Sigmoid colon (tissue), 7 donors: ENCODE measurements around the gene SLITRK2. TPM values are rescaled to one million over a fixed set of nuclear protein-coding genes. Genes with fewer than 3 reads are reported as not detected.

Experiments
- DNase-seq: peaks from one replicate; pipeline ENCODE4 v3.0.0-alpha.2; 2019
- H3K27ac ChIP-seq, 4 donors: fragments of 200-600 bp; sonication (generic); one replicate each; pipeline ENCODE4 v1.5.1; 2016 to 2019; ENCODE audit warnings: mild to moderate bottlenecking in 1 of 4
- H3K27me3 ChIP-seq, 3 donors: fragments of 200-600 bp; sonication (generic); one replicate each; pipeline ENCODE4 v1.5.1; 2019; ENCODE audit warnings: mild to moderate bottlenecking in 1 of 3
- H3K36me3 ChIP-seq, 4 donors: fragments of 200-600 bp; sonication (generic); one replicate each; pipeline ENCODE4 v1.5.1; 2016 to 2019
- H3K4me1 ChIP-seq, 4 donors: fragments of 200-600 bp; sonication (generic); one replicate each; pipeline ENCODE4 v1.5.1; 2017 to 2019
- H3K4me3 ChIP-seq, 4 donors: fragments of 200-600 bp; sonication (generic); one replicate each; pipeline ENCODE4 v1.5.1; 2017 to 2019; ENCODE audit warnings: mild to moderate bottlenecking in 2 of 4, moderate library complexity in 1 of 4
- H3K9me3 ChIP-seq, 4 donors: fragments of 200-600 bp in 3 of 4; sonication (generic) in 3 of 4; one replicate each; pipeline versions ENCODE4 v1.5.1 to v1.6.1; 2013 to 2019
- CTCF ChIP-seq, 4 experiments: fragments of 450-650 bp in 3 of 4; fragments of 200-600 bp in 1 of 4; IDR thresholded peaks; one replicate each; pipeline ENCODE4 v1.5.1; 2016 to 2019; ENCODE audit warnings: antibody characterized with exemption in 4 of 4, mild to moderate bottlenecking in 3 of 4, moderate library complexity in 2 of 4
- EP300 ChIP-seq, 4 donors: sonication (generic); formaldehyde crosslinking; IDR thresholded peaks; one replicate each; pipeline ENCODE4 v1.6.1; 2017; ENCODE audit warnings: antibody characterized with exemption in 4 of 4
- POLR2A ChIP-seq, 2 donors: fragments of 450-650 bp; IDR thresholded peaks; one replicate each; pipeline ENCODE4 v1.6.1; 2016; ENCODE audit warnings: antibody characterized with exemption in 2 of 2, mild to moderate bottlenecking in 2 of 2, moderate library complexity in 2 of 2
- POLR2AphosphoS5 ChIP-seq, 4 donors: sonication (generic); formaldehyde crosslinking; IDR thresholded peaks; one replicate each; pipeline ENCODE4 v1.6.1; 2017; ENCODE audit warnings: antibody characterized with exemption in 4 of 4
- WGBS, 2 donors: extraction: QIAGEN DNeasy Blood & Tissue Kit; methylation state at CpG; one replicate each; pipeline ENCODE4 v1.1.7; 2013; 5-methylcytosine and 5-hydroxymethylcytosine counted together
- intact Hi-C: fragments of 100-400 bp; cut with DNase I; formaldehyde crosslinking; loops from one replicate; pipeline ENCODE4 v1.15.1; 2023
- polyA plus RNA-seq, 3 donors: library from polyadenylated mRNA; stranded (reverse); fragments of 200-250 nt; gene quantifications; one replicate each; pipeline ENCODE4 v1.2.3, GENCODE V29; 2013
- total RNA-seq, 4 donors: library from RNA; depleted of rRNA; stranded (reverse); fragments of >200 nt; gene quantifications; one replicate each; pipeline ENCODE4 v1.1.0, GENCODE V29; 2016
- donor health status: healthy with polysubstance abuse.
- donor health status: Bipolar disorder and iron deficiency.
- donor health status: healthy.

Gene SLITRK2
- total and polyA plus RNA-seq, 7 donors, result under 0.01 to 0.36 (median 0.10) TPM; not detected in 1

GRCh38 chrX:145826466-145826865 lies 8.8 kb downstream of the SLITRK2 start:
- Histone ChIP-seq H3K4me3 (no peak overlapping the region), H3K4me1 (no peaks in the 10 kb centered on the region), H3K27me3 (peaks cover 0 to 9% (median 0%) of the 10 kb centered on the region in 3 donors), H3K36me3 (no peaks in the 10 kb centered on the region), H3K9me3 (no peaks in the 10 kb centered on the region), H3K27ac (no peak overlapping the region)
- no peak for DNase-seq
- intact Hi-C loops, result no loop called here
- 67 to 80% methylated on average over 4 of the region's 4 CpGs for WGBS, 2 donors
- TF ChIP-seq POLR2A (IDR thresholded peaks at IDR 0.05), result no peak
- no peak for TF ChIP-seq EP300 (IDR thresholded peaks at IDR 0.05)
- no peak for TF ChIP-seq CTCF (IDR thresholded peaks at IDR 0.05)
- TF ChIP-seq POLR2AphosphoS5 (IDR thresholded peaks at IDR 0.05), result no peak

GRCh38 chrX:145832796-145833195 lies 15.2 kb downstream of the SLITRK2 start:
- Histone ChIP-seq H3K27me3 (no peaks in the 10 kb centered on the region), H3K9me3 (no peaks in the 10 kb centered on the region), H3K4me3 (no peak overlapping the region), H3K4me1 (no peaks in the 10 kb centered on the region), H3K27ac (no peak overlapping the region), H3K36me3 (no peaks in the 10 kb centered on the region)
- 74 to 78% methylated on average over 5 of the region's 5 CpGs for WGBS, 2 donors
- intact Hi-C loops, result no loop called here
- no peak for DNase-seq
- TF ChIP-seq EP300 (IDR thresholded peaks at IDR 0.05) (no peak), POLR2AphosphoS5 (IDR thresholded peaks at IDR 0.05) (no peak), CTCF (IDR thresholded peaks at IDR 0.05) (no peak), POLR2A (IDR thresholded peaks at IDR 0.05) (no peak)

GRCh38 chrX:145840531-145840930 lies 22.9 kb downstream of the SLITRK2 start:
- intact Hi-C loops, result no loop called here
- Histone ChIP-seq H3K4me1 (no peaks in the 10 kb centered on the region), H3K36me3 (no peaks in the 10 kb centered on the region), H3K27ac (no peak overlapping the region), H3K4me3 (no peak overlapping the region), H3K27me3 (no peaks in the 10 kb centered on the region), H3K9me3 (no peaks in the 10 kb centered on the region)
- TF ChIP-seq EP300 (IDR thresholded peaks at IDR 0.05) (no peak), POLR2A (IDR thresholded peaks at IDR 0.05) (no peak), POLR2AphosphoS5 (IDR thresholded peaks at IDR 0.05) (no peak), CTCF (IDR thresholded peaks at IDR 0.05) (no peak)
- 70 to 86% methylated on average over 9 of the region's 9 CpGs for WGBS, 2 donors
- DNase-seq, result no peak

- H3K27ac ChIP-seq, result no peak overlapping the region
- DNase-seq, result no peak
- 41 to 42% methylated on average over 7 of the region's 7 CpGs for WGBS, 2 donors
- H3K36me3 ChIP-seq, result no peaks in the 10 kb centered on the region
- H3K4me1 ChIP-seq, result no peaks in the 10 kb centered on the region
- H3K9me3 ChIP-seq, result no peaks in the 10 kb centered on the region
- intact Hi-C loops, result no loop called here
- no peaks in the 10 kb centered on the region for H3K27me3 ChIP-seq
- no peak for TF ChIP-seq CTCF (IDR thresholded peaks at IDR 0.05)
- TF ChIP-seq POLR2AphosphoS5 (IDR thresholded peaks at IDR 0.05), result no peak
- no peak for TF ChIP-seq POLR2A (IDR thresholded peaks at IDR 0.05)
- no peak for TF ChIP-seq EP300 (IDR thresholded peaks at IDR 0.05)
- H3K4me3 ChIP-seq, result no peak overlapping the region
These were observed 25.7 kb downstream of the SLITRK2 start for GRCh38 chrX:145843146-145843904.

- intact Hi-C loops, result no loop called here
- WGBS, 2 donors, result 91 to 93% methylated on average over 7 of the region's 7 CpGs
- H3K27me3 ChIP-seq, result no peaks in the 10 kb centered on the region
These were observed 27.3 kb downstream of the SLITRK2 start for GRCh38 chrX:145844886-145845285.

More at GRCh38 chrX:145844886-145845285, 27.3 kb downstream of the SLITRK2 start:
- H3K4me3 ChIP-seq, result no peak overlapping the region
- no peaks in the 10 kb centered on the region for H3K4me1 ChIP-seq
- H3K9me3 ChIP-seq, result no peaks in the 10 kb centered on the region
- H3K27ac ChIP-seq, result no peak overlapping the region
- TF ChIP-seq POLR2A (IDR thresholded peaks at IDR 0.05), result no peak
- H3K36me3 ChIP-seq, result no peaks in the 10 kb centered on the region
- no peak for DNase-seq
